SHP77 (cell line): ENCODE results near the gene LEMD2.

Experiments
- DNase-seq, 2 experiments: peaks; one replicate each; lab custom pipeline; 2025; lab: John Stamatoyannopoulos, UW

LEMD2 gene

GRCh38 chr6:33819021-33819420 is 30.1 kb upstream of the LEMD2 start:
- no peak for DNase-seq

DNA sequence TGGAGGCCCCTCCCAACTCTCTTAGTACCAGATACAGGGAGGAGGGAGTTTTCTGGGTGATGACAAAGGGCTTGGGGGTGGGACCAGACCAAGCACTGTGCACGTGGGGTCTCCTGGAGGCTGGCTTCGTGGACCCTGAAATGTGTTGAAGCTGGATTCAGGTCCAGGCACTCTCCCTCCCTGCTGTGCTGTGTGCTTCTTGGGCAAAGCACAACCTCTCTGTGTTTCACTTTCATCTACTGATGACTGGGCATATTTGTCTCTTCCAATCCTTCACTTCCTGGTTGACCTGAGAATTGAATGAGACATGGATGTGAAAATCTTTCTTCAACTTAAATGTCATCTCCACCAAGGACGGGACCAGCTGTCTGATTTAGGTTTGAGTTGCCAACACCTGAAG is 29.4 kb upstream of the LEMD2 start:
- no peak for DNase-seq

GRCh38 chr6:33817489-33817888 is 28.6 kb upstream of the LEMD2 start:
- DNase-seq, result no peak

DNA sequence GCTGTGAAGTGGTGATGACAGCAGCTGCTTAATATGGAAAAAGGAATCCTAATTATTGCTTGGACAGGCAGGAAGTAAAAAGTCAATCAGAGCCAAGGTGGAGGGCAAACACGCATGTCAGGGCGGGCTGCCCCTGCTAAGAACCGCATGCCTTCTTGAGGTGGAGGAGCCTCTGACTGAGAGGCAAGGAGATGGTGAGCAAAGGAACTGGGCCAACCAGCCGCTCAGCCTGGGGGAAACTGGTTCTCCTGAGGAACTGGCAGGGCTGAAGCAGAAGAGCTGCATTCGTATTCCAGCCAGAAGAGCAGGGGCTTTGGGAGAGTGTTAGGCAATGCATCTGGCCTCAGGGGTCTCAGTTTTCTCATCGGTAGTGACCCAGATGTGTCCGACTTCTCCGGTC is 28.0 kb upstream of the LEMD2 start:
- no peak for DNase-seq

GRCh38 chr6:33815854-33816253 is 26.9 kb upstream of the LEMD2 start:
- DNase-seq, result peak; percentile 21 to 49

DNA sequence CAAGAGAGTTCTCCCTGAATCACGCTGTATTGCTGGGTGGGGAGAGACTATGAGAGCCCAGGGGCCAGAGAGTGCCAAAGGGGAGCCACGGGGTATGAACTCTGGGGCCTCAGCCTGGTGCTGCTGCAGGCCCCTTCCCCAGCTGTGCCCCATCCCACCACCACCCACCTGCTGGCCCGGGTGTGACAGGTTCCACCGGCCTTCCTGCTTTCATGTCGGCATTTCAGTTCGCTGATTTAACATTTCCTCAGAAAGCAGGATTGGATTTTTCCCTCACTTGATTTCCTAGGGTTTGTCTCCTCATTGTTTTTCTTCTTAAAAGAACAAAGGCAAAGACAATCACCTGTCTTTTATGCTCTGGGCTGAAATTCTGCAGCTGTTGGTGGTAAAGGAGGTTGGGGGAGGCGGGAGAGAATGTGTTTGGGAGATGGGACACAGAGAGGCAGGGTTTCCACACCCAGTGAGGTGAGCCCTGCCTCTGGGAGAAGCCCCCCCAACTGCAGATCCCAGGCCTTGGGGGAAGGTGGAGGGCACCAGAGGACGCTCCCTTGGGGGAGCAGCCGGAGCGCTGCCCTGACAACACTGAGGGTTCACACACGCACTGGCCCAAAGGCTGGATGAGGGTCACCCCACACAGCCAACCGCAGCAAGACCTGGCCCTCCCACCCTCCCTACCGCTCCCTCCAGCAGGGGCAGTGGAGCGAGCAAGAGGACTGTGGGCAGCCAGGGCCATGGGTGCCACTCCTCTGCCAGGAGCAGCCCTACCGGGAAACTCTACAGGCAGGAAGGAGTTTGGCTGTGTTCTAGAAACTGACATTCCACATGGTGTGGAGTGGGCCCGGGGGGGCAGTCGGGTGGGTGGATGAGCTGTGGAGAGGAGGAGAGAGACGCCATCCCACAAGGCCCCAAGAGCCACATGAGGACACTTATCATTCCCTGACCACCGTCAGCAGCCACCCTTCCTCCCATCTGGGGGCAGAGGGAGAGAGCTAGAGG is 25.4 kb upstream of the LEMD2 start:
- no peak for DNase-seq

DNA sequence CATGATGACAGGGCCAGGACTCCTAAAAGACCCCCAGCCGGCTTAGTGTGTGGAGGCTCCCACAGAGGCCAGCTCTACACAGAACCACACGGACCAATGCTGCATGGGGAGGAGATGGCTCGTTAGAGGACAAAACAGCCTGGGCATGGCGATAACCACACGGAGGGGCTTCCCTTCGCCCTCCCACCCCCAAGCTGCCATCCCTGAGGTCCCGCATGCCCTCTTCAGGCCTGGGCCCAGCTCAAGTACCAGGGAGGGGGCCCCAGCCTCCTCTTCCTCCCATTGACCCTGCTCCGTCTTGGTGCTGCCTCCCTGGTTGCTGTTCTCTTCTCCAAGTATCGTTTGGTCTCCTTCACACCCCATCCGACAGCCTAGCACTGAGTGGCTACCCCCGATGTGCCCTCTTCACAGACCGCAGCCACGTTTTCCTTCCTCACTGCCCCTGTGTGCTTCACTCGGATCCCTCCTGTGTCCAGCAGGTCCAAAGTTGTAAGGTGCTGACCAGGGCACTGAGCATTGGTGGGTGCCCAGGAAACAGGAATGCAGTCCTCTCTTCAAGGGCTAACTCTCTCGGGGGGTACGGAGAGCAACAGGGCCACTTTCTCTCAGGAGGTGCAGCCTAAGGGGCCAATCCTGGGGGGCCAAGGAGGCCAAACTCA is 24.4 kb upstream of the LEMD2 start:
- DNase-seq, result no peak

DNA sequence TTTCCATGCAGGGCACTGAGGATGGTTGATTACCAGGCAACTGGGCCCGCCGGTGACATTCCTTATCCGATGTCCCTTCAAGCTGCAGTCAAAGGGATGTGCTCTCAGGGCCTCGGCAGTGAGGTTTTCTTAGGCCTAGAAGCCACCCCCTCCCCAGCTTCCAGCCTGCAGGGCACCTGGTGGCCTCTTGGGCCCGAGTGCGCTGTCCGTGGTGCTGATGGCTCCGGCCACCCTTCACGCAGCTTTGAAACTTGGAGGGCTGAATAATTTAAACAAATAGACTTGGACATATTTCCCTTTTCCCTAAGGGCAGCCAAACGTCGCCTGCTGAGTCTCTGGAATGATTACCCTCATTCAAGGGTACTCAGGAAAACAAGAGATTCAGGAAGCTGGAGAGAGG is 23.7 kb upstream of the LEMD2 start:
- peak in 1 of 2 experiments; percentile 21 for DNase-seq

GRCh38 chr6:33809594-33809993 is 20.7 kb upstream of the LEMD2 start:
- DNase-seq, result no peak

DNA sequence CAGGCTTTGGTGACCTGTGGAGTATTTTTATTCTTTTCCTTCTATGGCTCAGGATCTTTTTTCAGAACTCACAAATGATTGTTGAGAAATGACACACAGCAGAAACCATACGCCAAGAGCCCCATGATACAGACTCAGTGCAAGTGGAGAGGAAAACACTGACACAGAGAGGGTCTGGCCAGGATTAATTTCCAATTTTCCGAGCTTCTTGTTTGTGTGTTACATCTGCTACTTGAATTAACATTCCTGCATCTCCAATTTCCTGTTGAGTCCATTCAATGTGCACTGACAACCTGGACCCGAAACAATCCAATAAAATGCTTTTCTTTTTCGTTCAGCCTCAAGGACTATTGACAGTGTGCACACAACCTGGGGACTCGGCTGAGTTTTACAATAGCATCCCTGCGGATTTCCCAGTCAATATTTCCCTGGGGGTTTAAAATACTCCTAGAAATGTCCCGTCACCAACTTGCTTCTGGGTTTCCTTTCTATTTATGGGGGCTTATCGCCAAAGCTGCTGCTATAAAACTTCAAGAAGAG is 19.8 kb upstream of the LEMD2 start:
- no peak for DNase-seq

DNA sequence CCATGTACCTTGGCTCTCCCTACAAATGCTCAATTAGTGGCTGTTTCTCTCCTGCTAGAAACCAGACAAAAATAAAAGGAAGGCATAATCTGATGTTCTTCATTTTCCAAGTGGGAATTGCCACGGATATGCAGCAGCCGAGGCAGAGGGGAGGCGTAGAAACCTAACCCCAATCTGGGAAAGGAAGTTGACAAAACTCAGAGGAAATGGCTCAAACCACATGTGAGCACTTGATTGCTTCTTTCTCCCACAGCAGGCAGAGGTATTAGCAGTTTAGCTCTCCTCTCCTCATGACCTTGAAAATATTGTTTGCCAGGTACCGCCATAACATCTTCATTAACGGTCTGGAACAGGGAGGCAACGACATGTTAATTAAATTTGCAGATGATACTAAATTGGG is 18.7 kb upstream of the LEMD2 start:
- no peak for DNase-seq

DNA sequence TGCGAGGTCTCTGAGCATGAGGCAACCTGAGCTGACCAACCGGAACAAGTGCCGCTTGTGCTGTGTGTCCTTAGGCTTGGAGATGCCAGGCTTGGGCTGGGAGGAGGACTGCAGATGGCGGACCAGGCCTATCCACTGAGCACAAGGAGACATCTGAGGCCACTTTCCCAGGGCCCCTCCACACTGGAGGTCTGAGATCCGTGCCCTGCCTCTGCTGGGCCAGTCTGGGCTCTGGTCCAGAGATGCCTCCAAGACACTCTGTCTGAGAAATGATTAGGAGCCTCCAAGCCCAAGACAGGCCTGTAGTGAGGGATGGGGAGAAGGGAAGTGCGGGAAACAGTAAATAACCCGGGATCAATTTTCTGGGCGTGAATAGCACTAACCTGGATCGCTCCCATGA is 17.9 kb upstream of the LEMD2 start:
- DNase-seq, result no peak

GRCh38 chr6:33803571-33804053 is 14.7 kb upstream of the LEMD2 start, which contains the start of gene MLN:
MLN (minus strand) TSS chr6:33804003; CDS start chr6:33801163, 2,840 bp downstream.
- no peak for DNase-seq

- no peak for DNase-seq
Observed at GRCh38 chr6:33802186-33802958, 13.4 kb upstream of the LEMD2 start.

GRCh38 chr6:33801611-33802010 is 12.7 kb upstream of the LEMD2 start:
- DNase-seq, result no peak

DNA sequence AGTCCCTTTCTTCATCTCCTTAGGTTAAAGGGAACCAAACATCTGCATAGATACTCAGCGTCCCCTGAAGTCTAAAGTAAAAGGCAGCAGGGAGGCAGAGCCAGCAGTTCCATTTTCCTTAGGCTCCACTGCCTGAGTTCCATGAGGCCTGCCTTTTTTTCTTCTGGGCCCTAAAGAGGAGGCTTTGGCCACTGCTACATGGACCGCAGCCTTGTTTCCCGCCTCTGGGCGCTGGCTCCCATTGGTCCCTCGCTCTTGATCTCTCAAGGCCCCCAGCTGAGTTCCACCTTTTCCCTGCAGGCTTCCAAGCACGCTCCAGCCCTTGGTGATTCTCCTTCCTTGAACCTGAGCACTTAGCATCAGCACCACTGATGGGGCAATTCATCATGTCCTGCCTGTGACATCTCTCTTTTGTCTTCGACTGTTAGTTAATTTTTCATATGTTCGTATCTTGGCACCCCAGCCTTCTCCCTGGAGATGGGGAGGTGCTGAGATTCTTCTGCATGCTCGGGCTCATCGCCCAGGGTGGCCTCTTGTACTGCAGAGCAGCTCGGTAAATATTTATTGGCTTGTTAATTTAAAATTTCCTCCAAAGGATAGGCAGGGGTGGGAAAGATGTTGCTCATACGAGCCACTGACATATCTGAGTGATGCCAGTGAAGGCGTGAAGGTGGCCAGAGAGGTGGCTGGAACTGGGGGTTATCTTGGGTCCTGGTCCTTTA is 11.5 kb upstream of the LEMD2 start:
- no peak for DNase-seq

DNA sequence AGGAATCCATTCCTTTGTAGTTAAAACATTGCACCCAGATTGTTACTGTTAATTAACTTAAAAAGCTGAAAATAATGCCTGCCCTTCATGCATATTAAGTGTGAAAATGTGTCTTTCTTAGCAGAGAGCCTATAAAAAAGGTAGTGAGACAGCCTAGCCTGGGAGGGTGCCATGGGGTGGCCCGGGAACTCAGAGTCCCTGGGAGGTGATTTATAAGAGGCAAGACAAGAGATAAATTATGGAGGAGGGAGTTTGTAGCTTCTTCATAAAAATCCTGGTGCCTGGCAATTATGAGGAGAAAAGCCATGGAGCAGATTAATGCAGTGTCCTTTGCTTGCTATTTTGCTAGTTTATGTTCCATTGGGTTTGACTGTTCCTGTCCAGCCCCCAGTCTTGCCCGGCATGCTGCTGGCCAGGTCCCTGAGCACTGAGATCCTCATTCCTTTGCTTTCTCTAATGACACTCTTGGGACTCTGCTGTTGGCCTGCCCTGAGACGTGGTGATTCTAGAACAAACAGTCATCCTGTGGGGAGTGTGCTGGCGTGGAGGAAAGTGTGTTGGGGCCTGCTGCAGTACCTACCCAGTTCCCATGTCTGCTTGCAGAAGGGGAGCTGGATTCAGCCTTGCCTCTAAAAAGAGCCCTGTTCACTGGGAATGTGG is 10.7 kb upstream of the LEMD2 start:
- DNase-seq, result no peak

- no peak for DNase-seq
Observed at GRCh38 chr6:33798343-33798848, 9.5 kb upstream of the LEMD2 start.

DNA sequence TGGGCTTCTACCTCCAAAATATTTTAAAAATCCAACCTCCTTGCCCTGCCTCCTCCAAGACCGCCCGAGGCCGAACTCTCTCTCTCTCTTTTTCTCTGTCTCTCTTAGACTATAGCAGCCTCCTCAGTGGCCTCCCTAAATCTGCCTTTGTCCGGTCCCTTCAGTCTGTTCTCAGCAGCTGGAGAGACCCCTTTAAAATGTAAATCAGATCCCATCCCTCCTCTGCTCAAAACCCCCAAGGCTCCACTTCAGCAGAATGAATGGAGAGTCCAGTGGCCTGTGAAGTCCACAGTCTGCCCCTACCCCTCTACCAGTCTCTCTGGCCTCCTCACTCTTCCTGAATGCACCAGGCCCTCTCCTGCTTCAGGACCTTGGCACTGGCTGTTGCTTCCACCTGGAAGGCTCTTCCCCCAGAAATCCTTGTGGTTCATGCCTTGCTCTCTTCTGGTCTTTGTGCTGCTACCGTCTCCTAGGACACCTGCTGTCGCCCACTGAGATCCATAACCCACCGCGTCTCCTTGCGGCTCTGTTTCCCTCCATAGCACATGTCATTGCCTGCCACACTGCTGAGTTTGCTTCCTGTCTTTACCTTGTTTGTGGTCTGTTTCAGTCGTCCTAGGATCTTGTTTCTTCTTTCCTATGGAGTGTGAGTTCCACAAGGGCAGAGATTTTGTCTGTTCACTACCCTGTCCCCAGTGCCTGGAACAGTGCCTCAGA is 8.9 kb upstream of the LEMD2 start:
- DNase-seq, result no peak
